Measurements from ENCODE around the gene BFSP1. TPM values are rescaled to one million over a fixed set of nuclear protein-coding genes. Genes with fewer than 3 reads are reported as not detected.

BFSP1 gene
- total and polyA plus RNA-seq, 2 experiments from 2014 or later, result 2.0 to 2.3 TPM

- no peak overlapping the region for H3K27ac ChIP-seq
- H3K4me3 ChIP-seq, result no peak overlapping the region
- H3K4me1 ChIP-seq (ENCODE audit: insufficient read depth), result no peaks in the 10 kb centered on the region
- no peaks in the 10 kb centered on the region for H4K20me1 ChIP-seq (ENCODE audit: insufficient read depth, poor library complexity, severe bottlenecking)
- TF ChIP-seq CTCF (IDR thresholded peaks at IDR 0.05; ENCODE audit: poor library complexity) (no peak), EZH2 (IDR thresholded peaks at IDR 0.05; ENCODE audit: borderline replicate concordance) (no peak), EZH2phosphoT487 (IDR thresholded peaks at IDR 0.05; ENCODE audit: low read depth, severe bottlenecking, unreplicated experiment) (no peak)
- H3K27me3 ChIP-seq, result no peaks in the 10 kb centered on the region
- 92% methylated on average over 9 of the region's 9 CpGs for WGBS (ENCODE audit: low lambda C conversion rate, missing lambda C conversion rate)
- H3K36me3 ChIP-seq (replicated peaks; ENCODE audit: insufficient read depth, low read depth), result no peaks in the 10 kb centered on the region
- H3K9me2 ChIP-seq (replicated peaks; ENCODE audit: insufficient read depth), result no peaks in the 10 kb centered on the region
- DNase-seq (ENCODE audit: low spot score), result no peak
- H2AFZ ChIP-seq, result no peak overlapping the region
- no peaks in the 10 kb centered on the region for H3K9me3 ChIP-seq (ENCODE audit: low read depth)
- no peaks in the 10 kb centered on the region for H3K79me2 ChIP-seq
- no peak overlapping the region for H3K4me2 ChIP-seq
These were observed 35.4 kb downstream of the BFSP1 start for GRCh38 chr20:17495826-17496225.

GRCh38 chr20:17494201-17494600 lies 37.0 kb downstream of the BFSP1 start:
- WGBS (ENCODE audit: low lambda C conversion rate, missing lambda C conversion rate), result 95% methylated on average over 7 of the region's 7 CpGs

GRCh38 chr20:17493173-17493572 lies 38.0 kb downstream of the BFSP1 start:
- Histone ChIP-seq H3K9me2 (replicated peaks; ENCODE audit: insufficient read depth) (no peaks in the 10 kb centered on the region), H3K4me2 (no peak overlapping the region), H3K79me2 (no peaks in the 10 kb centered on the region), H3K4me3 (no peak overlapping the region), H4K20me1 (ENCODE audit: insufficient read depth, poor library complexity, severe bottlenecking) (no peaks in the 10 kb centered on the region), H3K4me1 (ENCODE audit: insufficient read depth) (no peaks in the 10 kb centered on the region), H3K36me3 (replicated peaks; ENCODE audit: insufficient read depth, low read depth) (no peaks in the 10 kb centered on the region), H3K27ac (no peak overlapping the region), H2AFZ (no peak overlapping the region), H3K9me3 (ENCODE audit: low read depth) (no peaks in the 10 kb centered on the region), H3K27me3 (no peaks in the 10 kb centered on the region)
- DNase-seq (ENCODE audit: low spot score), result no peak
- TF ChIP-seq EZH2 (IDR thresholded peaks at IDR 0.05; ENCODE audit: borderline replicate concordance), result no peak
- no peak for TF ChIP-seq EZH2phosphoT487 (IDR thresholded peaks at IDR 0.05; ENCODE audit: low read depth, severe bottlenecking, unreplicated experiment)
- TF ChIP-seq CTCF (IDR thresholded peaks at IDR 0.05; ENCODE audit: poor library complexity), result no peak
- 62% methylated on average over 2 of the region's 2 CpGs for WGBS (ENCODE audit: low lambda C conversion rate, missing lambda C conversion rate)

More at GRCh38 chr20:17494201-17494600, 37.0 kb downstream of the BFSP1 start:
- no peak for TF ChIP-seq EZH2 (IDR thresholded peaks at IDR 0.05; ENCODE audit: borderline replicate concordance)
- no peak for TF ChIP-seq CTCF (IDR thresholded peaks at IDR 0.05; ENCODE audit: poor library complexity)
- no peak for TF ChIP-seq EZH2phosphoT487 (IDR thresholded peaks at IDR 0.05; ENCODE audit: low read depth, severe bottlenecking, unreplicated experiment)
- Histone ChIP-seq H2AFZ (no peak overlapping the region), H3K4me3 (no peak overlapping the region), H3K79me2 (no peaks in the 10 kb centered on the region), H3K9me2 (replicated peaks; ENCODE audit: insufficient read depth) (no peaks in the 10 kb centered on the region), H3K27ac (no peak overlapping the region), H3K4me2 (no peak overlapping the region), H3K9me3 (ENCODE audit: low read depth) (no peaks in the 10 kb centered on the region), H3K27me3 (no peaks in the 10 kb centered on the region), H3K36me3 (replicated peaks; ENCODE audit: insufficient read depth, low read depth) (no peaks in the 10 kb centered on the region), H3K4me1 (ENCODE audit: insufficient read depth) (no peaks in the 10 kb centered on the region), H4K20me1 (ENCODE audit: insufficient read depth, poor library complexity, severe bottlenecking) (no peaks in the 10 kb centered on the region)
- DNase-seq (ENCODE audit: low spot score), result no peak

- TF ChIP-seq EZH2phosphoT487 (IDR thresholded peaks at IDR 0.05; ENCODE audit: low read depth, severe bottlenecking, unreplicated experiment), result no peak
- TF ChIP-seq CTCF (IDR thresholded peaks at IDR 0.05; ENCODE audit: poor library complexity), result no peak
- TF ChIP-seq EZH2 (IDR thresholded peaks at IDR 0.05; ENCODE audit: borderline replicate concordance), result no peak
- 96% methylated on average over 4 of the region's 4 CpGs for WGBS (ENCODE audit: low lambda C conversion rate, missing lambda C conversion rate)
- H3K27ac ChIP-seq, result no peak overlapping the region
- H4K20me1 ChIP-seq (ENCODE audit: insufficient read depth, poor library complexity, severe bottlenecking), result no peaks in the 10 kb centered on the region
- no peaks in the 10 kb centered on the region for H3K79me2 ChIP-seq
- no peak overlapping the region for H3K4me3 ChIP-seq
- no peaks in the 10 kb centered on the region for H3K9me3 ChIP-seq (ENCODE audit: low read depth)
- H2AFZ ChIP-seq, result no peak overlapping the region
- DNase-seq (ENCODE audit: low spot score), result no peak
- H3K9me2 ChIP-seq (replicated peaks; ENCODE audit: insufficient read depth), result no peaks in the 10 kb centered on the region
- H3K27me3 ChIP-seq, result no peaks in the 10 kb centered on the region
- no peaks in the 10 kb centered on the region for H3K4me1 ChIP-seq (ENCODE audit: insufficient read depth)
- no peaks in the 10 kb centered on the region for H3K36me3 ChIP-seq (replicated peaks; ENCODE audit: insufficient read depth, low read depth)
- H3K4me2 ChIP-seq, result no peak overlapping the region
These were observed 39.7 kb downstream of the BFSP1 start for GRCh38 chr20:17491488-17491887.

Data from hepatocyte (in vitro differentiated cells).